ENCODE results near the gene RCVRN.

RCVRN gene

DNA sequence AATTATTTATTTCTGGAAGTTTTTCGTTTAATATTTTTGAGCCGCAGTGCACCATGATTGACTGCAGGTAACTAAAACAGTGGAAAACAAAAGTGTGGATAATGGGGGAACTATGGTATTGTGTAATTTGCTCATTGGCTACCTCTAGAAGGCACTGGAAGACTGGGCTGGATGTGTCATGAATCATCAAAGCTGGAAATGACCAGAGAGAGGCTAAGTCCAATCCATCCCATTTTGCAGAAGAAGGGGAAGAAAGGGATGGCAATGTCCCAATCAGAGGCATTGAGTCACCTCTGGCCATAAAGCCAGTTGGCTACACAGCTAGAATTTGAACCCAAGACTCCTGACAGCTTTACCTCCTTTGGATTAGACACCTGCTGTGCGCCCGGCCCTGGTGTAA, 50.0 kb downstream of the RCVRN start:
- POLR2A ChIA-PET: interaction anchor here (0.5 kb wide), 1 partner anchor 284 kb away, joined by 3 read pairs; no protein-coding TSS in a partner anchor
- Histone ChIP-seq H3K4me1 (ENCODE audit: control insufficient read depth, insufficient read depth, low read length) (no peaks in the 10 kb centered on the region), H3K27ac (ENCODE audit: extremely low read depth, low read depth, low read length) (no peak overlapping the region), H3K9me3 (ENCODE audit: control insufficient read depth, insufficient read depth, low read depth, low read length) (no peaks in the 10 kb centered on the region; the same call in 1 of the 2 replicates), H3K4me3 (ENCODE audit: low read depth, low read length) (no peak overlapping the region), H3K36me3 (ENCODE audit: control insufficient read depth in 2 of 2, insufficient read depth in 1 of 2, low read length in 2 of 2) (no peaks in the 10 kb centered on the region)
- CTCF ChIA-PET: interaction anchor here (0.6 to 2.5 kb wide), 4 partner anchors 17 to 45 kb away, joined by 3 to 7 read pairs (median 4); no protein-coding TSS in a partner anchor
- TF ChIP-seq, protein P1, sequence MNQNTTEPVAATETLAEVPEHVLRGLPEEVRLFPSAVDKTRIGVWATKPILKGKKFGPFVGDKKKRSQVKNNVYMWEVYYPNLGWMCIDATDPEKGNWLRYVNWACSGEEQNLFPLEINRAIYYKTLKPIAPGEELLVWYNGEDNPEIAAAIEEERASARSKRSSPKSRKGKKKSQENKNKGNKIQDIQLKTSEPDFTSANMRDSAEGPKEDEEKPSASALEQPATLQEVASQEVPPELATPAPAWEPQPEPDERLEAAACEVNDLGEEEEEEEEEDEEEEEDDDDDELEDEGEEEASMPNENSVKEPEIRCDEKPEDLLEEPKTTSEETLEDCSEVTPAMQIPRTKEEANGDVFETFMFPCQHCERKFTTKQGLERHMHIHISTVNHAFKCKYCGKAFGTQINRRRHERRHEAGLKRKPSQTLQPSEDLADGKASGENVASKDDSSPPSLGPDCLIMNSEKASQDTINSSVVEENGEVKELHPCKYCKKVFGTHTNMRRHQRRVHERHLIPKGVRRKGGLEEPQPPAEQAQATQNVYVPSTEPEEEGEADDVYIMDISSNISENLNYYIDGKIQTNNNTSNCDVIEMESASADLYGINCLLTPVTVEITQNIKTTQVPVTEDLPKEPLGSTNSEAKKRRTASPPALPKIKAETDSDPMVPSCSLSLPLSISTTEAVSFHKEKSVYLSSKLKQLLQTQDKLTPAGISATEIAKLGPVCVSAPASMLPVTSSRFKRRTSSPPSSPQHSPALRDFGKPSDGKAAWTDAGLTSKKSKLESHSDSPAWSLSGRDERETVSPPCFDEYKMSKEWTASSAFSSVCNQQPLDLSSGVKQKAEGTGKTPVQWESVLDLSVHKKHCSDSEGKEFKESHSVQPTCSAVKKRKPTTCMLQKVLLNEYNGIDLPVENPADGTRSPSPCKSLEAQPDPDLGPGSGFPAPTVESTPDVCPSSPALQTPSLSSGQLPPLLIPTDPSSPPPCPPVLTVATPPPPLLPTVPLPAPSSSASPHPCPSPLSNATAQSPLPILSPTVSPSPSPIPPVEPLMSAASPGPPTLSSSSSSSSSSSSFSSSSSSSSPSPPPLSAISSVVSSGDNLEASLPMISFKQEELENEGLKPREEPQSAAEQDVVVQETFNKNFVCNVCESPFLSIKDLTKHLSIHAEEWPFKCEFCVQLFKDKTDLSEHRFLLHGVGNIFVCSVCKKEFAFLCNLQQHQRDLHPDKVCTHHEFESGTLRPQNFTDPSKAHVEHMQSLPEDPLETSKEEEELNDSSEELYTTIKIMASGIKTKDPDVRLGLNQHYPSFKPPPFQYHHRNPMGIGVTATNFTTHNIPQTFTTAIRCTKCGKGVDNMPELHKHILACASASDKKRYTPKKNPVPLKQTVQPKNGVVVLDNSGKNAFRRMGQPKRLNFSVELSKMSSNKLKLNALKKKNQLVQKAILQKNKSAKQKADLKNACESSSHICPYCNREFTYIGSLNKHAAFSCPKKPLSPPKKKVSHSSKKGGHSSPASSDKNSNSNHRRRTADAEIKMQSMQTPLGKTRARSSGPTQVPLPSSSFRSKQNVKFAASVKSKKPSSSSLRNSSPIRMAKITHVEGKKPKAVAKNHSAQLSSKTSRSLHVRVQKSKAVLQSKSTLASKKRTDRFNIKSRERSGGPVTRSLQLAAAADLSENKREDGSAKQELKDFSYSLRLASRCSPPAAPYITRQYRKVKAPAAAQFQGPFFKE (tag by site-specific recombination; IDR thresholded peaks at IDR 0.05; ENCODE audit: borderline replicate concordance): no peak
- TF ChIP-seq ZNF514 (tag by site-specific recombination; IDR thresholded peaks at IDR 0.05) (no peak), HOXA7 (CRISPR knock-in tag; IDR thresholded peaks at IDR 0.05; ENCODE audit: borderline replicate concordance) (no peak), GLIS2 (tag by site-specific recombination; IDR thresholded peaks at IDR 0.05) (no peak), ZNF302 (tag by site-specific recombination; IDR thresholded peaks at IDR 0.05; ENCODE audit: low read depth) (no peak), KLF8 (tag by site-specific recombination; IDR thresholded peaks at IDR 0.05) (no peak), ZNF785 (tag by site-specific recombination; IDR thresholded peaks at IDR 0.05) (no peak), ZBTB17 (tag by site-specific recombination; IDR thresholded peaks at IDR 0.05) (no peak)
- TF ChIP-seq, protein P2, sequence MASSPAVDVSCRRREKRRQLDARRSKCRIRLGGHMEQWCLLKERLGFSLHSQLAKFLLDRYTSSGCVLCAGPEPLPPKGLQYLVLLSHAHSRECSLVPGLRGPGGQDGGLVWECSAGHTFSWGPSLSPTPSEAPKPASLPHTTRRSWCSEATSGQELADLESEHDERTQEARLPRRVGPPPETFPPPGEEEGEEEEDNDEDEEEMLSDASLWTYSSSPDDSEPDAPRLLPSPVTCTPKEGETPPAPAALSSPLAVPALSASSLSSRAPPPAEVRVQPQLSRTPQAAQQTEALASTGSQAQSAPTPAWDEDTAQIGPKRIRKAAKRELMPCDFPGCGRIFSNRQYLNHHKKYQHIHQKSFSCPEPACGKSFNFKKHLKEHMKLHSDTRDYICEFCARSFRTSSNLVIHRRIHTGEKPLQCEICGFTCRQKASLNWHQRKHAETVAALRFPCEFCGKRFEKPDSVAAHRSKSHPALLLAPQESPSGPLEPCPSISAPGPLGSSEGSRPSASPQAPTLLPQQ (tag by site-specific recombination; IDR thresholded peaks at IDR 0.05): no peak
- TF ChIP-seq, protein P3, sequence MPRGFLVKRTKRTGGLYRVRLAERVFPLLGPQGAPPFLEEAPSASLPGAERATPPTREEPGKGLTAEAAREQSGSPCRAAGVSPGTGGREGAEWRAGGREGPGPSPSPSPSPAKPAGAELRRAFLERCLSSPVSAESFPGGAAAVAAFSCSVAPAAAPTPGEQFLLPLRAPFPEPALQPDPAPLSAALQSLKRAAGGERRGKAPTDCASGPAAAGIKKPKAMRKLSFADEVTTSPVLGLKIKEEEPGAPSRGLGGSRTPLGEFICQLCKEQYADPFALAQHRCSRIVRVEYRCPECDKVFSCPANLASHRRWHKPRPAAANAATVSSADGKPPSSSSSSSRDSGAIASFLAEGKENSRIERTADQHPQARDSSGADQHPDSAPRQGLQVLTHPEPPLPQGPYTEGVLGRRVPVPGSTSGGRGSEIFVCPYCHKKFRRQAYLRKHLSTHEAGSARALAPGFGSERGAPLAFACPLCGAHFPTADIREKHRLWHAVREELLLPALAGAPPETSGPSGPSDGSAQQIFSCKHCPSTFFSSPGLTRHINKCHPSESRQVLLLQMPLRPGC (tag by site-specific recombination; IDR thresholded peaks at IDR 0.05): no peak

DNA sequence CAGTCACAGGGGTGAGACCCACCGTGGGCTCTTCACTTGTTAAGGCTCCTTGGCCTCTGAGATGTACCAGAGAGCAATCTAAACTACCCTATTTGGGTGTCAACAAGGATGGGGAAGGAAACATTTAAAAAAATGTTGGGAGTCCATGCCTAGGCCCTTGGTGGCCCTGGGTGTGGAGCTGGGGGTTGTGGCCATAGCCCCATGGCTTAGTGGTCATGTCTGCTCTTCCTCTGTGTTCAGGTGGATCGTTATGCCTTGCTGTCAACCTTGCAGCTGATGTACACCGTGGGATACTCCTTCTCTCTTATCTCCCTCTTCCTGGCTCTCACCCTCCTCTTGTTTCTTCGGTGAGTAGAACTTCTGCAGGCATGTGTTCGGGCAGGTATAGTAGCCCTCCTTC, 50.8 kb downstream of the RCVRN start:
- Histone ChIP-seq H3K9me3 (ENCODE audit: control insufficient read depth, insufficient read depth, low read depth, low read length) (no peaks in the 10 kb centered on the region; the same call in 1 of the 2 replicates), H3K4me1 (ENCODE audit: control insufficient read depth, insufficient read depth, low read length) (no peaks in the 10 kb centered on the region), H3K36me3 (ENCODE audit: control insufficient read depth in 2 of 2, insufficient read depth in 1 of 2, low read length in 2 of 2) (no peaks in the 10 kb centered on the region), H3K4me3 (ENCODE audit: low read depth, low read length) (no peak overlapping the region), H3K27ac (ENCODE audit: extremely low read depth, low read depth, low read length) (no peak overlapping the region)
- ChIA-PET POLR2A (no interaction called here), CTCF (interaction anchor here (0.6 kb wide), 1 partner anchor 14 kb away, joined by 5 read pairs; no protein-coding TSS in a partner anchor)
- TF ChIP-seq, protein P4, sequence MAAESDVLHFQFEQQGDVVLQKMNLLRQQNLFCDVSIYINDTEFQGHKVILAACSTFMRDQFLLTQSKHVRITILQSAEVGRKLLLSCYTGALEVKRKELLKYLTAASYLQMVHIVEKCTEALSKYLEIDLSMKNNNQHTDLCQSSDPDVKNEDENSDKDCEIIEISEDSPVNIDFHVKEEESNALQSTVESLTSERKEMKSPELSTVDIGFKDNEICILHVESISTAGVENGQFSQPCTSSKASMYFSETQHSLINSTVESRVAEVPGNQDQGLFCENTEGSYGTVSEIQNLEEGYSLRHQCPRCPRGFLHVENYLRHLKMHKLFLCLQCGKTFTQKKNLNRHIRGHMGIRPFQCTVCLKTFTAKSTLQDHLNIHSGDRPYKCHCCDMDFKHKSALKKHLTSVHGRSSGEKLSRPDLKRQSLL (tag by site-specific recombination; IDR thresholded peaks at IDR 0.05): no peak
- TF ChIP-seq ZNF530 (tag by site-specific recombination; IDR thresholded peaks at IDR 0.05; ENCODE audit: low read depth) (no peak), ZNF544 (tag by site-specific recombination; IDR thresholded peaks at IDR 0.05) (no peak), ZNF747 (tag by site-specific recombination; IDR thresholded peaks at IDR 0.05) (no peak), SP7 (tag by site-specific recombination; IDR thresholded peaks at IDR 0.05) (no peak), ZBTB21 (tag by site-specific recombination; IDR thresholded peaks at IDR 0.05) (no peak), ZFP41 (tag by site-specific recombination; IDR thresholded peaks at IDR 0.05; ENCODE audit: borderline replicate concordance) (no peak), ZBTB20 (tag by site-specific recombination; IDR thresholded peaks at IDR 0.05) (no peak), ZNF37A (tag by site-specific recombination; IDR thresholded peaks at IDR 0.05) (no peak), MYNN (tag by site-specific recombination; IDR thresholded peaks at IDR 0.05; ENCODE audit: borderline replicate concordance) (no peak), ZNF664 (tag by site-specific recombination; IDR thresholded peaks at IDR 0.05) (no peak)
- TF ChIP-seq, protein P5, sequence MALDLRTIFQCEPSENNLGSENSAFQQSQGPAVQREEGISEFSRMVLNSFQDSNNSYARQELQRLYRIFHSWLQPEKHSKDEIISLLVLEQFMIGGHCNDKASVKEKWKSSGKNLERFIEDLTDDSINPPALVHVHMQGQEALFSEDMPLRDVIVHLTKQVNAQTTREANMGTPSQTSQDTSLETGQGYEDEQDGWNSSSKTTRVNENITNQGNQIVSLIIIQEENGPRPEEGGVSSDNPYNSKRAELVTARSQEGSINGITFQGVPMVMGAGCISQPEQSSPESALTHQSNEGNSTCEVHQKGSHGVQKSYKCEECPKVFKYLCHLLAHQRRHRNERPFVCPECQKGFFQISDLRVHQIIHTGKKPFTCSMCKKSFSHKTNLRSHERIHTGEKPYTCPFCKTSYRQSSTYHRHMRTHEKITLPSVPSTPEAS (tag by site-specific recombination; IDR thresholded peaks at IDR 0.05): no peak
